C4-2B (cell line): ENCODE data around the gene LEFTY1.

Experiments used
- H3K27ac ChIP-seq: fragments of 450-650 bp; 2 replicates; pipeline ENCODE4 v1.5.1; 2017
- ZFX ChIP-seq: fragments of 450-650 bp; IDR thresholded peaks from 2 replicates; pipeline ENCODE4 v1.6.1; 2017
- TF ChIP-seq, protein P1 (sequence below): fragments of 450-650 bp; conservative IDR thresholded peaks from 2 replicates; pipeline ENCODE4 v1.5.1; 2017; ENCODE audit warnings: mild to moderate bottlenecking

Gene LEFTY1

DNA sequence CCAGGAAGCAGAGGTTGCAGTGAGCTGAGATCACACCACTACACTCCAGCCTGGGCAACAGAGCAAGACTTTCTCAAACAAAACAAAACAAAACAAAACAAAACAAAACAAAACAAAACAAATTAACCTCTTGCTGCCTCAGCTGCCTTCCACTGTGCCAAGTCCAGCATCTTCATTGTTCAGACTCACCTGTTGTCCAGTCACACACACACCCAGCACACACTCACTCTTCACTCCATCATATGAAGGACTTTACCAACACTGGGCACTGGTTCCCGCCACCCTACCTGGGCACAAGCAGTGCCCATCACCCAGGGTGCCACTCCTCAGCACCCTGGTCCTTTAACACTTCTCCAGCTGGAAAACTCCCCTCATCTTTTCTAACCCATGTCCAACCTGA is 20.5 kb upstream of the LEFTY1 start:
- no peak for TF ChIP-seq ZFX
- TF ChIP-seq, protein P1, sequence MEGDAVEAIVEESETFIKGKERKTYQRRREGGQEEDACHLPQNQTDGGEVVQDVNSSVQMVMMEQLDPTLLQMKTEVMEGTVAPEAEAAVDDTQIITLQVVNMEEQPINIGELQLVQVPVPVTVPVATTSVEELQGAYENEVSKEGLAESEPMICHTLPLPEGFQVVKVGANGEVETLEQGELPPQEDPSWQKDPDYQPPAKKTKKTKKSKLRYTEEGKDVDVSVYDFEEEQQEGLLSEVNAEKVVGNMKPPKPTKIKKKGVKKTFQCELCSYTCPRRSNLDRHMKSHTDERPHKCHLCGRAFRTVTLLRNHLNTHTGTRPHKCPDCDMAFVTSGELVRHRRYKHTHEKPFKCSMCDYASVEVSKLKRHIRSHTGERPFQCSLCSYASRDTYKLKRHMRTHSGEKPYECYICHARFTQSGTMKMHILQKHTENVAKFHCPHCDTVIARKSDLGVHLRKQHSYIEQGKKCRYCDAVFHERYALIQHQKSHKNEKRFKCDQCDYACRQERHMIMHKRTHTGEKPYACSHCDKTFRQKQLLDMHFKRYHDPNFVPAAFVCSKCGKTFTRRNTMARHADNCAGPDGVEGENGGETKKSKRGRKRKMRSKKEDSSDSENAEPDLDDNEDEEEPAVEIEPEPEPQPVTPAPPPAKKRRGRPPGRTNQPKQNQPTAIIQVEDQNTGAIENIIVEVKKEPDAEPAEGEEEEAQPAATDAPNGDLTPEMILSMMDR: no peak
- no peak overlapping the region for H3K27ac ChIP-seq

DNA sequence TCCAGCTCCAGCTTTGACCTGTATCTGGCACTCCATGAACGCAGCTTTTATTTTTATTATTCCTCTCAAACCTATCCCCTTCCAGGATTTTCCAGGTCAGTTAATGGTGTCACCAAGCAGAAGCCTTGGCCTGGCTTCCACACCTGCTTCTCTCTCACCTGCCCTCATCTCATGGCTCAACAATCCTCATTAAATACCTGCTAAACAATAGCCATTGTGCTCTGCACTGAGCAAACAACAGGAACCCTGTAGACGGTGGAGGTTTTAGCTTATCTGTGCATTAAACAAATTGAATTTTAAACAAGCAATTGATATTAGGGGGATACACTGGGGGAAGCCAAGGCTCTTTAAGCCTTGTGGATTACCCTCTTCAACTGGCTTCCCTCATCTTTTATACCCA is 19.8 kb upstream of the LEFTY1 start:
- H3K27ac ChIP-seq: no peak overlapping the region
- TF ChIP-seq ZFX: no peak
- TF ChIP-seq, protein P1: no peak

DNA sequence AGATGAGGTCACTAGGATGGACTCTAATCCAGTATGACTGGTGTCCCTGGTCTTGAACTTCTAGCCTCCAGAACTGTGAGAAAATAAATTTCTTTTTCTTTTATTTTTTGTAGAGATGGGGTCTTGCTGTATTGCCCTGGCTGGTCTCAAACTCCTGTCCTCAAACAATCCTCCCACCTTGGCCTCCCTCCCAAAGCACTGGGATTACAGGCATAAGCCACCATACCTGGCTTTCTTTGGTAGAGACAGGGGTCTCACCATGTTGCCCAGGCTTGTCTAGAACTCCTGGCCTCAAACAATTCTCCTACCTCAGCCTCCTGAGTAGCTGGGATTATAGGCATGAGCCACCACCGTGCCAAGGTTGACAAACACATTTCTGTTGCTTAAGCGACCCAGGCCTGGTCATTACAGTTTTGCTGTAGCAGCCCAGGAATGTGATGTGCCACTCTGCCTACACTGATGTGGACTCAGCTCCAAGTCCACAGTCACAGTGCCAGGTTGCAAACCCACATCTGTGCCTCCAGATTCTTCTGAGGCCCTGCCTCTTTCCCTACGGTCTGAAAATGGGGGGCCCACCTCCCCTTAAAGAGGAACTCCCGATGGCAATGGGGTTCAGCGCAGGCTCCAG is 19.2 kb upstream of the LEFTY1 start:
- TF ChIP-seq ZFX: no peak
- no peak overlapping the region for H3K27ac ChIP-seq

DNA sequence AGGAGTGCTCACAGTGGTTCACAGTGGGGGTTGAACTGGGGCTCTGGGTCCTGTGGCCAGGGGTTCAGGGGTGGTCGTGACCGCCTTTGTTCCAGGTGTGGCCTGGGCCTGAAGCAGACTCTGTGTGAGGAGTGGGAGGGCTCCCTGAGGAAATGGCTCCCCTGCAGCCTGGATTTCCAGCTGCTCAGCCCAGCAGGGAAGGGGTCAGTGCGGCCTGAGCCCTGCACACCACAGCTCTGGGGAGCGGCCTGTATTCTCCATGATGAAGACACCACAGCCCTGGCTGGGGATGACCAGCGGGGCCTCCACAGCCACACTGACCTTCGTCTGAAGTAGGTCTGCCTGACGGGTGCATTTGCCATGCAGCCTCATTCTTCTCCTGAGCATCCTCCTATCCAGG is 18.4 kb upstream of the LEFTY1 start:
- no peak for TF ChIP-seq ZFX
- TF ChIP-seq, protein P1: no peak
- H3K27ac ChIP-seq: no peak overlapping the region

DNA sequence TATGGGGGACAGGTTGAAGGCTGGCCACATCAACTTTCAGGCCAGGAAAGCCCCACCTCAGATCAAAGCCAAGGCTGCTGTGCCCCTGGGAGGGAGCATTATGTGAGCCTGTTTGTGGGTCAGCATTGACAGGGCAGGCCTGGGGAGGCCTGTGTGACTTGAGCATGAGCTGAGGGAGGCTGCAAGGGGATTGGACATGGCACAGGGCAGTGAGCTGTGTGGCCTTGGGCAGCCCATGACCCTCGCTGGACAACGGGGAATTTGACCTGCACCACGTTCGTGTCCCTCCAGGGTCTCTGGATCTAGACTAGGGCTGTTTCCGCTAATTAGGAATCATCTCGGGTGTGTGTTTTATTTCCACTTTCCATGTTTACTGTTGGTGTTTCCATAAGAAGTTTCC is 17.5 kb upstream of the LEFTY1 start:
- TF ChIP-seq, protein P1: no peak
- TF ChIP-seq ZFX: no peak

DNA sequence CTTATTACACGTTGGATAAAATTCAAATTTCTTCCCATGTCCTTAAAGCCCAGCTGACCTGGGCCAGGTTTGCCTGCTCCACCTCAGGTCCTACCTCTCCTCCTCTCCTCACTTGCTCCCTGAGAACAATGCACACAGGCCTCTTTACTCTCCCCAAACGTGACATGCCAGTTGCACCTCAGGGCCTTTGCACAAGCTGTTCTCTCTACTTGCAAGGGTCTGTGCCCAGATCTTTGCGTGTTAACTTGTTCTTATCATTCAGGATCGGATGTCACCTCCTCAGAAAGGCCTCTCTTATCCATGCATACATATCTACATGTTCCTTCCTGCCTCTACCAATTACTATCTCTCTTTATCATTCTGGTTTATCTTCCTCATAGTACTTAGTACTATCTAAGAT is 14.7 kb upstream of the LEFTY1 start:
- TF ChIP-seq, protein P1: no peak
- TF ChIP-seq ZFX: no peak
- H3K27ac ChIP-seq: no peak overlapping the region

More for the DNA sequence above, 17.5 kb upstream of the LEFTY1 start:
- H3K27ac ChIP-seq: no peak overlapping the region

DNA sequence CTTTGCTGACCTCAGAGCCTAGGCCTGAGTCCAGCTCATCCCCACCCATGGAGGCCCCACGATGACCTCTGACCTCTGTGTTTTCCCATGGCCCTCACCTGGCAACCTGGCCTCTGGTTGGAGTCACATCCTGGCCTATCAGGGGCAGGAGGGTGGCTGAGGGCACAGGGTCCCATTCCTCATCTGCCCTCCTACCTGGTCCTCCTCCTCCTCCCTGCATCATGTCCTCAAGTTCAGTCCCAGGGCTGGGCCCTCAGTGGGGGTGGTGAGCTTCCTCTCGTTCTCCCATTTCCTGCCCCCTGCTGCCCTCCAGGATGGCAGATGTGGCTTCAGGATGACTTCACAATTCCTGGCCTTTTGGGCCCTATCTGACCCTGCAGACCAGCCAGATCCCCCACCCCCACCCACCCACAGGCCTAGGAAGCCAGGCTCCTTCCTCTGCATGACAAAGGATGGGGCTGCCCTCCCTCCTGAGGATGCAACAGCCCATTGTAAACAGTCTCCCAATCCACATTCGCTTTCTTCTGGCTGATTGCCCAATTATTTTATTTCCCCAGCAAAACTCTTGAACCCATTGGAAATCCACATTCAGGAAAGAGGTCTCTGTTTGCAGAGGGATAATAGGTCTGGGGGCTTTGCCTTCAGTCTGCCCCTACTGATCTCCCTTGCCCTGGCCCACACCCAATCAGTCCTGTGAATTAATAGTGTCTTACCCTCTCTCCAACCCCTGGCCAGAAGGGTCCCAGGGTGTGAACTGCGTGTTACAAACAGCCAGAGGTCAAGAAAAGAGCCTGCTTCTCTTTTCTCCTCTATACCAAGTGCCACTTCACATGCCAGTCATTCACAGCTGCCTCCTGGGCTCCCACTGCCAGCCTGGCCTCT is 10.3 kb upstream of the LEFTY1 start:
- H3K27ac ChIP-seq: no peak overlapping the region
- TF ChIP-seq, protein P1: no peak
